Heart left ventricle (tissue), 16 donors: ENCODE results near the gene ANXA3. TPM values are rescaled to one million over a fixed set of nuclear protein-coding genes. Genes with fewer than 3 reads are reported as not detected.
"Not testable (repeated sequence)": the region's sequence is repeated elsewhere in the genome, so short reads cannot be mapped to it uniquely, and the experiment has no call there.

Source experiments
- ATAC-seq, 4 donors: fragments of 200-7000 bp; cut with Tn5 transposase; one replicate each; pipeline ENCODE4 v1.9.1; 2020 to 2022; ENCODE audit warnings: moderate library complexity in 4 of 4, mild to moderate bottlenecking in 3 of 4, moderate number of reproducible peaks in 1 of 4
- DNase-seq, 5 donors: peaks; one replicate each; pipeline ENCODE4 v3.0.0-alpha.2; 2020
- H3K27ac ChIP-seq, 12 donors: fragments of 200-600 bp; sonication (generic) in 4 of 12; one replicate each; pipeline versions ENCODE4 v1.5.0 to v1.8.0; 2016 to 2022; ENCODE audit warnings: mild to moderate bottlenecking in 2 of 12
- H3K27me3 ChIP-seq, 9 donors: fragments of 200-600 bp; sonication (generic) in 2 of 9; one replicate each; pipeline versions ENCODE4 v1.5.1 to v1.8.0; 2016 to 2022; ENCODE audit warnings: mild to moderate bottlenecking in 3 of 9
- H3K36me3 ChIP-seq, 9 donors: fragments of 200-600 bp; sonication (generic) in 2 of 9; one replicate each; pipeline versions ENCODE4 v1.5.0 to v1.8.0; 2018 to 2022; ENCODE audit warnings: mild to moderate bottlenecking in 2 of 9
- H3K4me1 ChIP-seq, 12 donors: fragments of 200-600 bp; sonication (generic) in 4 of 12; one replicate each; pipeline versions ENCODE4 v1.5.0 to v1.8.0; 2016 to 2022; ENCODE audit warnings: mild to moderate bottlenecking in 3 of 12
- H3K4me3 ChIP-seq, 12 donors: fragments of 200-600 bp; sonication (generic) in 4 of 12; one replicate each; pipeline versions ENCODE4 v1.5.0 to v1.8.0; 2017 to 2022; ENCODE audit warnings: mild to moderate bottlenecking in 9 of 12, moderate library complexity in 4 of 12
- H3K9me3 ChIP-seq, 12 donors: fragments of 200-600 bp; sonication (generic) in 4 of 12; one replicate each; pipeline versions ENCODE4 v1.5.0 to v1.8.0; 2016 to 2022; ENCODE audit warnings: mild to moderate bottlenecking in 1 of 12
- POLR2A ChIP-seq, 2 donors: fragments of 450-650 bp; IDR thresholded peaks; one replicate each; pipeline ENCODE4 v1.6.1; 2017; ENCODE audit warnings: antibody characterized with exemption in 2 of 2, mild to moderate bottlenecking in 2 of 2, moderate library complexity in 2 of 2
- WGBS, 4 donors: extraction: QIAGEN DNeasy Blood & Tissue Kit in 2 of 4; methylation state at CpG; one replicate each; pipeline versions ENCODE4 v1.1.5 to v1.1.7; 2013 to 2018; 5-methylcytosine and 5-hydroxymethylcytosine counted together
- intact Hi-C, 10 donors: fragments of 100-400 bp; cut with DNase I; formaldehyde crosslinking; loops; one replicate each; pipeline versions ENCODE4 v1.11.1 to v1.14.2; 2022
- polyA plus RNA-seq, 2 donors: library from polyadenylated mRNA; stranded (reverse); fragments of 200-250 nt; gene quantifications; one replicate each; pipeline ENCODE4 v1.2.3, GENCODE V29; 2013
- total RNA-seq, 9 donors: library from RNA; depleted of rRNA in 2 of 9; stranded (reverse); fragments of >200 nt in 2 of 9; fragmentation: NEBNext Ultra II Directional in 3 of 9; extraction: Animal tissue kit (Norgen Biotek cat#: 25700) in 3 of 9; gene quantifications; one replicate each; pipeline versions ENCODE4 v1.1.0 to v1.2.4, GENCODE V29; 2016 to 2023
- TF ChIP-seq, protein P1 (sequence below), 12 donors: fragments of 200-600 bp; sonication (generic) in 4 of 12; IDR thresholded peaks; one replicate each; pipeline versions ENCODE4 v1.5.0 to v1.8.0; 2018 to 2022; ENCODE audit warnings: antibody characterized with exemption in 12 of 12, mild to moderate bottlenecking in 5 of 12
- donor health status: ischemic (EF 13 %, LVEDD 7.1; RV severe dilation, severe dysfunction).
- donor health status: healthy with polysubstance abuse.
- donor health status: DM: no; HTN: yes; CAD: no.
- donor health status: DM: no; HTN: no; CAD: no.
- donor health status: ischemic (EF 25% LVEDD 6.9; RV normal size, moderate dysfunction).
- donor health status: ischemic (EF 25% LVEDD 5.7; RV mildly dilated, moderate dysfunction).
- donor health status: healthy.
- donor health status: DM: yes; HTN: yes; CAD: no.
- donor health status: ischemic (EF 35%, LVEDD 5.7; RV mildly dilated, moderate dysfunction).
- donor health status: nonischemic (EF 11% LVEDD 7.7; RV severe dilation, severe dysfunction).
- donor health status: DM: yes; HTN: yes; CAD: no.
- donor health status: PGD.
- donor health status: ischemic (EF 29% LVEDD 5.4; RV normal size, mild dysfunction).
- donor health status: nonischemic (EF 23%, LVEDD 6.1; RV moderate dilation, normal function).

The ANXA3 gene
- total and polyA plus RNA-seq, 11 donors: 12.9 to 119 (median 28.7) TPM

DNA sequence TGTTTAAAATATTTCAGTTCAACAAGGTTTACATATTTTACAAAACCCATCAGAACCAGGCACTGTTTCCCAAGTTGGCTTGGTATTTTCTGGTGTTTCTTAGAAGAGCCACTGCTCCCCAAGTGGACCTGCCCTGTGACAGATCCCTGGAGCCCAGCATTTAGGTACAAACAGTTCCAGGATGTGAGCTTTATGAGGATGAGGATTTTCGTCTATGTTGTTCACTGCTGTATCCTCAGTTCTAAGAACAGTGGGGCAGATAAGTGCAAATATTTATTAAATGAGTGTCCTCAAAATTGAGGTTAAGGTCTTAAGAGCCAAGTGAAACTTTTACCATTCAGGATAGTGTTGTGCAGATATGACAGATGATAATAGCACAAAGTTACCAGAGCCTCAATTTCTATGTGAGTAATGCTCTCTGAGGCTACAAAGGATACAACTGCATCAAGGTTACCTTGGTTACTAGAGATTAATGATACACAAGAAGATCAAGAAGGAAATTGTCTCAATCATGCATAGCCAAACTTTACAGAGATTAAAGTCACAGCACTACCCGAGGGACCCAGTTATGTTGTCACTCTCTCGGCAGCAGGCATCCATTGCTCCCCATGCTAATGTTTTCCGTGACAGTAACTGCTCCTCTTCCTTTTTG is 37.5 kb downstream of the ANXA3 start:
- Histone ChIP-seq H3K4me1 (peaks cover 0 to 32% (median 15%) of the 10 kb centered on the region in 12 donors), H3K36me3 (peaks cover 0 to 36% (median 11%) of the 10 kb centered on the region in 9 donors), H3K4me3 (no peak overlapping the region), H3K9me3 (no peaks in the 10 kb centered on the region), H3K27ac (peak overlapping the region in 3 of 12 donors; percentile 16 to 34 (median 18)), H3K27me3 (no peaks in the 10 kb centered on the region)
- intact Hi-C loops: loop anchor here in 1 of 10 donors (5.0 kb wide), 1 partner anchor 37 kb away; the partner anchor contains the start of gene ANXA3
- no peak for DNase-seq
- TF ChIP-seq, protein P1, sequence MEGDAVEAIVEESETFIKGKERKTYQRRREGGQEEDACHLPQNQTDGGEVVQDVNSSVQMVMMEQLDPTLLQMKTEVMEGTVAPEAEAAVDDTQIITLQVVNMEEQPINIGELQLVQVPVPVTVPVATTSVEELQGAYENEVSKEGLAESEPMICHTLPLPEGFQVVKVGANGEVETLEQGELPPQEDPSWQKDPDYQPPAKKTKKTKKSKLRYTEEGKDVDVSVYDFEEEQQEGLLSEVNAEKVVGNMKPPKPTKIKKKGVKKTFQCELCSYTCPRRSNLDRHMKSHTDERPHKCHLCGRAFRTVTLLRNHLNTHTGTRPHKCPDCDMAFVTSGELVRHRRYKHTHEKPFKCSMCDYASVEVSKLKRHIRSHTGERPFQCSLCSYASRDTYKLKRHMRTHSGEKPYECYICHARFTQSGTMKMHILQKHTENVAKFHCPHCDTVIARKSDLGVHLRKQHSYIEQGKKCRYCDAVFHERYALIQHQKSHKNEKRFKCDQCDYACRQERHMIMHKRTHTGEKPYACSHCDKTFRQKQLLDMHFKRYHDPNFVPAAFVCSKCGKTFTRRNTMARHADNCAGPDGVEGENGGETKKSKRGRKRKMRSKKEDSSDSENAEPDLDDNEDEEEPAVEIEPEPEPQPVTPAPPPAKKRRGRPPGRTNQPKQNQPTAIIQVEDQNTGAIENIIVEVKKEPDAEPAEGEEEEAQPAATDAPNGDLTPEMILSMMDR (IDR thresholded peaks at IDR 0.05): no peak
- TF ChIP-seq POLR2A (IDR thresholded peaks at IDR 0.05): no peak
- peak in 3 of 4 donors; percentile 21 to 60 (median 58) for ATAC-seq
- WGBS, 4 donors: 50 to 56% (median 55%) methylated on average over 4 of the region's 4 CpGs

DNA sequence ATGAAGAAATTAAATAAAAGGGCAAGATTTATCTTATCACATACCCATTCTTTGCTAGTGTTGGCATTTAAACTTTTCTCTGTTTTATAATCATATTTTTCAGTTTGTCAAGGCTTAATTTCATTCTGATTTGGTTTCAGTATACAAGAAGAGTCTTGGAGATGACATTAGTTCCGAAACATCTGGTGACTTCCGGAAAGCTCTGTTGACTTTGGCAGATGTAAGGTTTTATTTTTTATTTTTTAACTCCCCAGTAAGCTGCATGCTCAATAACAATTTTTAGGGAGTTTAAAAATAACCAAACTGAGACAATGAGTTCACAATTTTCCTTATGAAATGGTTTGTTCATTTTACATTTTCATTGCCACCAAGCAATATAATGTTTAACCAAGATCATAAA is 39.8 kb downstream of the ANXA3 start:
- Histone ChIP-seq H3K27ac (peak overlapping the region in 11 of 12 donors; percentile 31 to 72 (median 49)), H3K4me1 (peaks cover 0 to 32% (median 15%) of the 10 kb centered on the region in 12 donors), H3K27me3 (no peaks in the 10 kb centered on the region), H3K9me3 (no peaks in the 10 kb centered on the region), H3K36me3 (peaks cover 0 to 28% (median 8%) of the 10 kb centered on the region in 9 donors), H3K4me3 (no peak overlapping the region)
- TF ChIP-seq, protein P1 (IDR thresholded peaks at IDR 0.05): no peak
- TF ChIP-seq POLR2A (IDR thresholded peaks at IDR 0.05): no peak
- WGBS, 4 donors: 39 to 55% (median 46%) methylated on average over 2 of the region's 2 CpGs
- peak in 2 of 4 donors; percentile 70 to 79 for ATAC-seq
- intact Hi-C loops: no loop called here
- no peak for DNase-seq

DNA sequence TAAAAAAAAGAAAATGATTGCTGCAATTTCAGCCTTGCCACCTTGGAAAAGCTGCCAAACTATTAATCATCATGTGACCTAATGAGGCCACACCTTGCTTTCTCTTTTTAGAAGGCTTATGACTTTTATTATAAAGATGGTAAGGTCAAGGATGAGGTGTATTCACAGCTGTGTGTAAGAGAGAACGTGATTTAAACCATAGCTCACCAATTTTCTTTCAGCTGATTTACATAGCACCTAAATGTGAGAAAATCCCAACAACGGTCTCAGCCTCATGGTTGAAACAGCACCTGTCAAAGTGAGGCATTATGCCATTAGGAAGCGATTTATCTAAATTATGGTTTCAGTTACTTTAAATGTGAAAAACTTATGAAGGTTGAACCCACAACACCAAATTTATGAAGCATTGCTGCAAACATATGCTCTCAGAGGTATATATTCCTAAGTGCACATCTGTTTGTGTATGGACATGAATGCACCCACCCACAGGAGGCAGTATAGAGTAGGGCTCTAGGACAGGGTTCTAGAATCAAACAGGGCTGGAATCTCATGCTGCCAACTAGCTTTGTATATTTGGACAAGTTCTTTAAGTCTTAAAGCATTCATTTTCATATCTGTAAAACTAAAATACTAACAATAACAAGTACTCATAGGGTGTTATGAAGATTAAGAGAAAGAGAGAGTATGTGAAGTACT is 40.7 kb downstream of the ANXA3 start:
- Histone ChIP-seq H3K27ac (peak overlapping the region in 9 of 12 donors; percentile 2 to 72 (median 40)), H3K4me1 (peaks cover 0 to 32% (median 15%) of the 10 kb centered on the region in 12 donors), H3K36me3 (peaks cover 0 to 25% (median 2%) of the 10 kb centered on the region in 9 donors), H3K4me3 (no peak overlapping the region), H3K9me3 (no peaks in the 10 kb centered on the region), H3K27me3 (no peaks in the 10 kb centered on the region)
- TF ChIP-seq, protein P1 (IDR thresholded peaks at IDR 0.05): peak in 8 of 12 donors; percentile 12 to 43 (median 25)
- TF ChIP-seq POLR2A (IDR thresholded peaks at IDR 0.05): no peak
- no peak for ATAC-seq
- no peak for DNase-seq
- WGBS, 4 donors: 64 to 79% (median 74%) methylated on average over 3 of the region's 3 CpGs
- intact Hi-C loops: no loop called here

DNA sequence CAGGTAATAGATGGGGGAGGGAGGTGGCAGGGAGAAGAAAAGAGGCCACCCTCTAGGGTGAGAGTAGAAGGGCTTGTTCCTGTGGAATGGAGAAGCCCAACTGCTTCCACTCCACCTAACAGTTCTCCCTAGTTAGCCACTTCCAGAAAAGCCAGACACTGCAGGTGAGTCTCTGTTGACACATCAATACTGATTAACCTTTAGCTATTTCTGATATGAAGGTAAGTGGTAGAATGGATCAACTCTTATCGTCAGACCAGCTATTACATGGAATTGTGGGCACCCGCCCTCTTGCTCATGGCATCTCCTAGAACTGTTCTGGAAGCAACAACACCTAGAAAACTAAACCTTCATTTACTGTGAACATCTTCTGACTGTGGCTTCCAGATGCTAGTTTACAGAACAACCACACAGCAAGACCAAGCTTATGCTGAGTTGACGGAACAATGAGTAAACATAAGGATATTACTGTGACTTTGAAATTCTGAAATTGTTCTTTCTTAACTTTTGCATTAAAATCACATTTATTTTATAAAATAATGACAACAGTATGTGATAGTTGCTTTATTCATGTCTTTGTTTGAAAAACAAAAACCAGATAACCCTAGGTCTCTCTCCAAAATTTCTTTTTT is 44.7 kb downstream of the ANXA3 start:
- Histone ChIP-seq H3K27ac (no peak overlapping the region), H3K9me3 (no peaks in the 10 kb centered on the region), H3K36me3 (peaks cover 0 to 38% (median 0%) of the 10 kb centered on the region in 9 donors), H3K4me3 (no peak overlapping the region), H3K27me3 (no peaks in the 10 kb centered on the region), H3K4me1 (peaks cover 0 to 29% (median 16%) of the 10 kb centered on the region in 12 donors)
- intact Hi-C loops: no loop called here
- TF ChIP-seq, protein P1 (IDR thresholded peaks at IDR 0.05): no peak
- no peak for TF ChIP-seq POLR2A (IDR thresholded peaks at IDR 0.05)
- ATAC-seq (no peak), DNase-seq (no peak)
- WGBS, 4 donors: 91 to 94% (median 92%) methylated on average over 3 of the region's 3 CpGs

DNA sequence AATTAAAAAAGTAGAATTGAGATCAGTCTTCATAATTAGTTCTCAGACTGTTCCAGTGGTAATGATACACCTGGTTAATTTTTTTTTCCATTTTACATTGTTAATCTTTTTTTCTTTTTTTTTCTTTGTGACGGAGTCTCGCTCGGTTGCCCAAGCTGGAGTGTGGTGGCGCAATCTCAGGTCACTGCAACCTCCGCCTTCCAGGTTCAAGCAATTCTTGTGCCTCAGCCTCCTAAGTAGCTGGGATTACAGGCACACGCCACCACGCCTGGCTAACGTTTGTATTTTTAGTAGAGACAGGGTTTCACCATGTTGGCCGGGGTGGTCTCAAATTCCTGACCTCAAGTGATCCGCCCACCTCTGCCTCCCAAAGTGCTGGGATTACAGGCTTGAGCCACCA is 46.9 kb downstream of the ANXA3 start:
- intact Hi-C loops, H3K27ac ChIP-seq, H3K4me3 ChIP-seq, ATAC-seq, H3K27me3 ChIP-seq, H3K9me3 ChIP-seq, DNase-seq: not testable (repeated sequence)
- Histone ChIP-seq H3K4me1 (peaks cover 0 to 26% (median 11%) of the 10 kb centered on the region in 12 donors), H3K36me3 (peaks cover 0 to 53% (median 0%) of the 10 kb centered on the region in 9 donors)
- 88 to 95% (median 93%) methylated on average over 10 of the region's 10 CpGs for WGBS, 4 donors
